Measurements from ENCODE around the gene USP10.

GRCh38 chr16:84712138-84712671, 12.4 kb downstream of the USP10 start:
- TF ChIP-seq CTCF (IDR thresholded peaks at IDR 0.05) (no peak), POLR2A (IDR thresholded peaks at IDR 0.05) (no peak)
